HFF-Myc (cell line): ENCODE measurements around the gene TRIM14.

Experiments used
- DNase-seq: peaks from one replicate; pipeline ENCODE4 v3.0.0-alpha.2; 2011; ENCODE audit warnings: low read depth; ENCODE audit errors: extremely low read depth
- H3K4me3 ChIP-seq: replicated peaks from 2 replicates; pipeline ENCODE4 v1.5.1; 2011; ENCODE audit warnings: low read depth, mild to moderate bottlenecking, control low read depth, low read length
- CTCF ChIP-seq: IDR thresholded peaks from 2 replicates; pipeline ENCODE4 v1.5.1; 2012; ENCODE audit warnings: mild to moderate bottlenecking, low read depth, low read length, control low read depth; ENCODE audit errors: missing control alignments

The TRIM14 gene

GRCh38 chr9:98159301-98159700 lies 40.3 kb upstream of the TRIM14 start:
- H3K4me3 ChIP-seq, result no peak overlapping the region
- no peak for DNase-seq
- no peak for TF ChIP-seq CTCF

- DNase-seq, result no peak
- no peak for TF ChIP-seq CTCF
- no peak overlapping the region for H3K4me3 ChIP-seq
Observed at GRCh38 chr9:98158071-98158831, 39.2 kb upstream of the TRIM14 start.

- no peak for TF ChIP-seq CTCF
- no peak overlapping the region for H3K4me3 ChIP-seq
- no peak for DNase-seq
Observed at GRCh38 chr9:98157372-98157771, 38.4 kb upstream of the TRIM14 start.

- H3K4me3 ChIP-seq, result no peak overlapping the region
- no peak for DNase-seq
- no peak for TF ChIP-seq CTCF
Observed at GRCh38 chr9:98154678-98155077, 35.7 kb upstream of the TRIM14 start.

- TF ChIP-seq CTCF, result no peak
Observed at GRCh38 chr9:98152526-98152925, 33.5 kb upstream of the TRIM14 start.

GRCh38 chr9:98150721-98151120 lies 31.7 kb upstream of the TRIM14 start:
- DNase-seq, result no peak
- TF ChIP-seq CTCF, result no peak
- H3K4me3 ChIP-seq, result no peak overlapping the region

More at GRCh38 chr9:98152526-98152925, 33.5 kb upstream of the TRIM14 start:
- DNase-seq, result no peak
- no peak overlapping the region for H3K4me3 ChIP-seq

- DNase-seq, result no peak
- TF ChIP-seq CTCF, result no peak
- no peak overlapping the region for H3K4me3 ChIP-seq
Observed at GRCh38 chr9:98150164-98150563, 31.1 kb upstream of the TRIM14 start.
